ENCODE results near the gene PGM1. TPM values are rescaled to one million over a fixed set of nuclear protein-coding genes. Genes with fewer than 3 reads are reported as not detected.

The PGM1 gene
- total RNA-seq, 1 experiment from 2014 or later: 77.2 TPM

GRCh38 chr1:63638875-63639274 is 45.7 kb downstream of the PGM1 start:
- BruUV-seq (replicated peaks): no TSS peak
- ChIA-PET CTCF (no interaction called here), POLR2A (no interaction called here)
- ATAC-seq (no peak), DNase-seq (ENCODE audit: low read depth, low spot score) (no peak)
- intact Hi-C loops (cut with micrococcal nuclease; ENCODE audit: unreplicated experiment): no loop called here
- TF ChIP-seq CTCF (IDR thresholded peaks at IDR 0.05): no peak
- TF ChIP-seq SIN3A (IDR thresholded peaks at IDR 0.05; ENCODE audit: borderline replicate concordance, insufficient read depth, low read depth, low read length): no peak
- TF ChIP-seq TCF7L2 (IDR thresholded peaks at IDR 0.05; ENCODE audit: low read depth, low read length): no peak
- no peak for TF ChIP-seq REST (IDR thresholded peaks at IDR 0.05; ENCODE audit: insufficient read depth in 1 of 2, low read depth in 2 of 2, low read length in 1 of 2)
- Histone ChIP-seq H3K27ac (ENCODE audit: low read length) (no peak overlapping the region), H3K4me3 (ENCODE audit: low read depth in 2 of 2, low read length in 2 of 2) (no peak overlapping the region), H3K27me3 (ENCODE audit: control insufficient read depth, insufficient read depth, low read length) (no peaks in the 10 kb centered on the region), H3K36me3 (ENCODE audit: control insufficient read depth, insufficient read depth, low read length) (no peaks in the 10 kb centered on the region; the same call in none of the 2 replicates), H3K4me1 (ENCODE audit: control insufficient read depth, insufficient read depth, low read length) (no peaks in the 10 kb centered on the region), H3K9me3 (ENCODE audit: control insufficient read depth, insufficient read depth, low read depth, low read length) (no peaks in the 10 kb centered on the region)
- in situ Hi-C loops (cut with HindIII; ENCODE audit: low pct_unique_long_range_greater_than_20kb, low sequenced_read_pairs): no loop called here

GRCh38 chr1:63640633-63641567 is 47.7 kb downstream of the PGM1 start:
- H3K4me1 ChIP-seq (ENCODE audit: control insufficient read depth, insufficient read depth, low read length): no peaks in the 10 kb centered on the region
- TF ChIP-seq POLR2AphosphoS5 (IDR thresholded peaks at IDR 0.05; ENCODE audit: low read depth, low read length) (no peak), SIN3A (IDR thresholded peaks at IDR 0.05; ENCODE audit: borderline replicate concordance, insufficient read depth, low read depth, low read length) (no peak), REST (IDR thresholded peaks at IDR 0.05; ENCODE audit: insufficient read depth in 1 of 2, low read depth in 2 of 2, low read length in 1 of 2) (no peak), CTCF (IDR thresholded peaks at IDR 0.05) (no peak), TCF7L2 (IDR thresholded peaks at IDR 0.05; ENCODE audit: low read depth, low read length) (no peak)
- no peak overlapping the region for H3K27ac ChIP-seq (ENCODE audit: low read length)
- H3K36me3 ChIP-seq (ENCODE audit: control insufficient read depth, insufficient read depth, low read length): no peaks in the 10 kb centered on the region; the same call in 1 of the 2 replicates
- H3K9me3 ChIP-seq (ENCODE audit: control insufficient read depth, insufficient read depth, low read depth, low read length): no peaks in the 10 kb centered on the region
- ATAC-seq: no peak
- DNase-seq (ENCODE audit: low read depth, low spot score): no peak
- intact Hi-C loops (cut with micrococcal nuclease; ENCODE audit: unreplicated experiment) (no loop called here), in situ Hi-C loops (cut with HindIII; ENCODE audit: low pct_unique_long_range_greater_than_20kb, low sequenced_read_pairs) (no loop called here)
- H3K4me3 ChIP-seq (ENCODE audit: low read depth in 2 of 2, low read length in 2 of 2): no peak overlapping the region
- no TSS peak for BruUV-seq (replicated peaks)
- no peaks in the 10 kb centered on the region for H3K27me3 ChIP-seq (ENCODE audit: control insufficient read depth, insufficient read depth, low read length)
- ChIA-PET POLR2A (no interaction called here), CTCF (interaction anchor here (0.6 kb wide), 1 partner anchor 79 kb away, joined by 4 read pairs; no protein-coding TSS in a partner anchor)

Measured in Panc1 (cell line).